SK-N-SH (cell line): ENCODE data around the gene SEMA3A.
A peak's percentile ranks its signal among the peaks of the same experiment; 100 is the strongest.

Source experiments
- CTCF ChIP-seq: fragments of 200-600 bp; sonication (generic); IDR thresholded peaks from 2 replicates; pipeline ENCODE4 v1.6.1; 2017; ENCODE audit warnings: antibody characterized with exemption, mild to moderate bottlenecking, moderate library complexity
- ELF1 ChIP-seq: IDR thresholded peaks from 2 replicates; pipeline ENCODE4 v1.4.0; 2012
- EP300 ChIP-seq, 2 experiments: IDR thresholded peaks; 2 replicates each; pipeline versions ENCODE4 v1.4.0 to v1.6.1; 2012; ENCODE audit warnings: borderline replicate concordance in 1 of 2, low read depth in 1 of 2, low read length in 1 of 2
- EZH2phosphoT487 ChIP-seq: fragments of 200-600 bp; sonication (generic); IDR thresholded peaks from 2 replicates; pipeline ENCODE4 v1.6.1; 2017; ENCODE audit warnings: low read depth, mixed run types, mild to moderate bottlenecking, antibody characterized with exemption, moderate library complexity, borderline replicate concordance
- JUND ChIP-seq: IDR thresholded peaks from 2 replicates; pipeline ENCODE4 v1.4.0; 2012
- POLR2AphosphoS5 ChIP-seq: IDR thresholded peaks from 2 replicates; pipeline ENCODE4 v1.6.1; 2012; ENCODE audit warnings: low read depth, low read length
- RAD21 ChIP-seq: IDR thresholded peaks from 2 replicates; pipeline ENCODE4 v1.6.1; 2012; ENCODE audit warnings: mild to moderate bottlenecking, low read length
- USF1 ChIP-seq: IDR thresholded peaks from 2 replicates; pipeline ENCODE4 v1.4.0; 2012; ENCODE audit warnings: low read depth, borderline replicate concordance

GRCh38 chr7:84017651-84018050, 176.9 kb downstream of the SEMA3A start:
- TF ChIP-seq EZH2phosphoT487 (no peak), ELF1 (no peak), CTCF (no peak), POLR2AphosphoS5 (no peak), JUND (0 out of 2 replicates have a peak, but pooled peaks have one; percentile 26), USF1 (no peak), RAD21 (no peak), EP300 (IDR thresholded peaks at IDR 0.05; ENCODE audit: borderline replicate concordance in 1 of 2, low read depth in 1 of 2, low read length in 1 of 2) (no peak)
